ENCODE data around the gene DOK5. TPM values are rescaled to one million over a fixed set of nuclear protein-coding genes. Genes with fewer than 3 reads are reported as not detected.

Gene DOK5
- total and polyA plus RNA-seq, 12 donors: 0.51 to 21.1 (median 9.1) TPM

- no peak overlapping the region for H3K4me3 ChIP-seq
- peak in 5 of 8 donors; percentile 35 to 80 (median 54) for ATAC-seq
- intact Hi-C loops (cut with DNase I): loop anchor here in 1 of 10 donors (10.0 kb wide), 1 partner anchor 244 kb away; no protein-coding TSS in a partner anchor
- H3K4me1 ChIP-seq: peaks cover 0 to 13% (median 0%) of the 10 kb centered on the region in 9 donors
- no peaks in the 10 kb centered on the region for H3K9me3 ChIP-seq
- no peak for DNase-seq
- H3K27me3 ChIP-seq: peaks cover 0 to 11% (median 0%) of the 10 kb centered on the region in 7 donors
- WGBS, 2 donors: 52 to 53% methylated on average over 2 of the region's 2 CpGs
- peak overlapping the region in 5 of 10 donors; percentile 7 to 63 (median 21) for H3K27ac ChIP-seq
- TF ChIP-seq CTCF (IDR thresholded peaks at IDR 0.05): no peak
- no peaks in the 10 kb centered on the region for H3K36me3 ChIP-seq
Observed at GRCh38 chr20:54469293-54469692, 6.1 kb upstream of the DOK5 start.

GRCh38 chr20:54469952-54470351 lies 5.4 kb upstream of the DOK5 start:
- DNase-seq (peak in 1 of 2 donors; percentile 19), ATAC-seq (peak in 5 of 8 donors; percentile 50 to 67 (median 58))
- Histone ChIP-seq H3K27ac (peak overlapping the region in 5 of 10 donors; percentile 7 to 63 (median 21)), H3K27me3 (peaks cover 0 to 18% (median 0%) of the 10 kb centered on the region in 7 donors), H3K9me3 (no peaks in the 10 kb centered on the region), H3K4me3 (no peak overlapping the region), H3K4me1 (peaks cover 0 to 17% (median 0%) of the 10 kb centered on the region in 9 donors), H3K36me3 (no peaks in the 10 kb centered on the region)
- WGBS, 2 donors: 24 to 31% methylated on average over 1 of the region's 1 CpG
- no peak for TF ChIP-seq CTCF (IDR thresholded peaks at IDR 0.05)
- intact Hi-C loops (cut with DNase I): loop anchor here in 5 of 10 donors (10.0 kb wide), 4 partner anchors 105 to 245 kb away; no protein-coding TSS in a partner anchor

- ATAC-seq: no peak
- H3K36me3 ChIP-seq: no peaks in the 10 kb centered on the region
- H3K27me3 ChIP-seq: peaks cover 0 to 25% (median 0%) of the 10 kb centered on the region in 7 donors
- 95 to 96% methylated on average over 15 of the region's 15 CpGs for WGBS, 2 donors
- H3K27ac ChIP-seq: no peak overlapping the region
- intact Hi-C loops (cut with DNase I): loop anchor here in 5 of 10 donors (10.0 kb wide), 4 partner anchors 104 to 246 kb away; no protein-coding TSS in a partner anchor
- H3K9me3 ChIP-seq: no peaks in the 10 kb centered on the region
- TF ChIP-seq CTCF (IDR thresholded peaks at IDR 0.05): no peak
- no peak overlapping the region for H3K4me3 ChIP-seq
- peaks cover 0 to 18% (median 0%) of the 10 kb centered on the region in 9 donors for H3K4me1 ChIP-seq
- no peak for DNase-seq
Observed at GRCh38 chr20:54470697-54471096, 4.7 kb upstream of the DOK5 start.

- intact Hi-C loops (cut with DNase I): loop anchor here in 5 of 10 donors (10.0 kb wide), 4 partner anchors 102 to 248 kb away; no protein-coding TSS in a partner anchor
- H3K9me3 ChIP-seq: no peaks in the 10 kb centered on the region
- no peak for DNase-seq
Observed at GRCh38 chr20:54472607-54473006, 2.8 kb upstream of the DOK5 start.

More at GRCh38 chr20:54472607-54473006, 2.8 kb upstream of the DOK5 start:
- ATAC-seq: no peak
- WGBS, 2 donors: 89 to 92% methylated on average over 5 of the region's 5 CpGs
- peaks cover 0 to 34% (median 6%) of the 10 kb centered on the region in 9 donors for H3K4me1 ChIP-seq
- H3K27ac ChIP-seq: no peak overlapping the region
- H3K36me3 ChIP-seq: no peaks in the 10 kb centered on the region
- TF ChIP-seq CTCF (IDR thresholded peaks at IDR 0.05): no peak
- H3K4me3 ChIP-seq: no peak overlapping the region
- H3K27me3 ChIP-seq: peaks cover 0 to 44% (median 0%) of the 10 kb centered on the region in 7 donors
